ENCODE data around the gene GPC2.
A peak's percentile ranks its signal among the peaks of the same experiment; 100 is the strongest.
"Not testable (repeated sequence)": the region's sequence is repeated elsewhere in the genome, so short reads cannot be mapped to it uniquely, and the experiment has no call there.

GPC2 gene

DNA sequence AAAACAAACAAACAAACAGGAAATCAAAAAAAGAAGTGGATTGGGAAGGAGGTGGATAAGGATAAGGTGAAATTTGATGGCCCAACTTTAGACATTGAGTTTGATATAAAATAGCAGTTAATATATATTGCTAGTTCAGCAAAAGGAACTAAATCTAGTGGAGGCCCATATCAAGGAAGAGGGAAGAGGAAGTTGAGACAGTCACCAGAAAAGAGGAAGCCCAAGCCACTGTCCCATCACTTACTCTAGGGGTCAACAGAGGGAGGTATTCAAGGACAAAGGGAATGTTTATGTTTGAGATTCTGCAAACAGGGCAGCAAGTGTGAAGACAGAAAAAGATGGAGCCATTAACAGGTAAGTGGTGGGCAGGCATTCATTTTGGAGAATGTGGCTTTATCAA lies 24.8 kb downstream of the GPC2 start:
- DNase-seq (ENCODE audit: low read depth, low spot score) = no peak

DNA sequence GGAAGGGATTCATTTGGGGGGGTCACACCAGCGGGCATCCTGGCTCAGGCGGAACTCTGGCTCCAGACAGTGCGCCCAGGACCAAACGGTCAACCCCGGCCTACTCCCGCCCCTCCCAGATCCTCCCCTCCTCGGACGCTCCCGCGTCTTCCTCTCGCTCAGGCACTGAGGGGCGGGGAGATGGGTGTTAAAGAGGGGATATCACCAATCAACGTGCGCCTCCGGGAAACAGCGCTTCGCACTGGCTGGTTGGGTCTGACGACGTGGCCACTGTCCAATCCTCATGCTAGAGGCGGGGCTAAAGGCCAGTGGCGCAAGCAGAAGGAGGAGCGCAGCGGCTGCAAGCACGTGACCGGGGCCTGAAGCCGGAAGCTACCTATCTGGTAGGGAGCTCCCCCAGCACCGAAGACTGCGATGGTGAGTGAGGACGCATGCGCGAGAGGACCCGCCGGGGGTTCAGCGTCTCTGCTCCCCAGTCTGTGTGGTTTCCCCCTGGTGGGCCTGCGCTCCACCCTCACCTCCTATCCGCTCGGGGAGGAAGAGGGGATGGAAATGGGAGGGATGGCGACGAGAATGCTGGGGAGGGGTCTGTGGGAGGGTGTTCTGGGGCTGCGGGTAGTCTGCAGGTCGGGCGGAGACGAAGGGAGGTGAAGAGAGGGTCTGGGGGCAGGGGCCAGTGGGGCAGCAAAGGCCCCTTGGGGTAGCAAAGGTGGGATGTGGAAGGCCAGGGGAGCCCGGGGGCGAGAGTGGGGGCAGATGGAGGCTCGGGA lies 28.4 kb downstream of the GPC2 start, which contains the start of gene LAMTOR4:
Gene LAMTOR4 (plus strand): TSS at position 360 of the 770 bp plus-strand sequence. CDS start 55 bp downstream, at position 415.
- peak; percentile 96 for DNase-seq (ENCODE audit: low read depth, low spot score)

GRCh38 chr7:100148225-100148558 lies 29.0 kb downstream of the GPC2 start:
- DNase-seq (ENCODE audit: low read depth, low spot score) = no peak

DNA sequence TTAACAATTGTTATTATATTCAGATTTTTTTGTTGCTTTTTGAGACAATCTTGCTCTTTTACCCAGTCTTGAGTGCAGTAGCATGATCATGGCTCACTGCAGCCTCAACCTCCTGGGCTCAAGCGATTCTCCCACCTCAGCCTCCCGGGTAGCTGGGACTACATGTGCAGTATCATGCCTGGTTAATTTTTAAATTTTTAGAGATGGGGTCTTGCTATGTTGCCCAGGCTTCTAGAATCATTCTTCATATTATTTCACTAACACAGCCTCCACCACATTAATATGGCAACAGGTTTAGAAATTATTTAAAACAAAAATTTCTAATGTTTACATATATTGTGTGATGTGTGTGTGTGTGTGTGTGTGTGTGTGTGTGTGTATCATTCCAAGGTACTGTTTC lies 29.9 kb downstream of the GPC2 start:
- no peak for DNase-seq (ENCODE audit: low read depth, low spot score)

DNA sequence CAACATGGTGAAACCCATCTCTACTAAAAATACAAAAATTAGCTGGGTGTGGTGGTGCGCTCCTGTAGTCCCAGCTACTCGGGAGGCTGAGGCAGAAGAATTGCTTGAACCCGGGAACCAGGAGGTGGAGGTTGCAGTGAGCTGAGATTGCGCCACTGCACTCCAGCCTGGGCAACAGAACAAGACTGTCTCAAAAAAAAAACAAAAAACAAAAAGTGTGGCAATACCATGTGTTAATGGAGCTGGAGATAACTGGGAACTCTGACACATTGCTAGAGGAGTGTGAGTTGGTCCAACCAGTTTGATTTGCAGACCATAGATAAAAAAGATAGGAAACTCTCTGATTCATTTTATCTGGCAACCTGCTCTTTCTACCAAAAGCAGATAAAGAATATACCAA lies 30.8 kb downstream of the GPC2 start:
- DNase-seq (ENCODE audit: low read depth, low spot score) = not testable (repeated sequence)

GRCh38 chr7:100142461-100142860 lies 34.7 kb downstream of the GPC2 start:
- DNase-seq (ENCODE audit: low read depth, low spot score) = no peak

- no peak for DNase-seq (ENCODE audit: low read depth, low spot score)
Measured at GRCh38 chr7:100141555-100141949, 35.6 kb downstream of the GPC2 start.

DNA sequence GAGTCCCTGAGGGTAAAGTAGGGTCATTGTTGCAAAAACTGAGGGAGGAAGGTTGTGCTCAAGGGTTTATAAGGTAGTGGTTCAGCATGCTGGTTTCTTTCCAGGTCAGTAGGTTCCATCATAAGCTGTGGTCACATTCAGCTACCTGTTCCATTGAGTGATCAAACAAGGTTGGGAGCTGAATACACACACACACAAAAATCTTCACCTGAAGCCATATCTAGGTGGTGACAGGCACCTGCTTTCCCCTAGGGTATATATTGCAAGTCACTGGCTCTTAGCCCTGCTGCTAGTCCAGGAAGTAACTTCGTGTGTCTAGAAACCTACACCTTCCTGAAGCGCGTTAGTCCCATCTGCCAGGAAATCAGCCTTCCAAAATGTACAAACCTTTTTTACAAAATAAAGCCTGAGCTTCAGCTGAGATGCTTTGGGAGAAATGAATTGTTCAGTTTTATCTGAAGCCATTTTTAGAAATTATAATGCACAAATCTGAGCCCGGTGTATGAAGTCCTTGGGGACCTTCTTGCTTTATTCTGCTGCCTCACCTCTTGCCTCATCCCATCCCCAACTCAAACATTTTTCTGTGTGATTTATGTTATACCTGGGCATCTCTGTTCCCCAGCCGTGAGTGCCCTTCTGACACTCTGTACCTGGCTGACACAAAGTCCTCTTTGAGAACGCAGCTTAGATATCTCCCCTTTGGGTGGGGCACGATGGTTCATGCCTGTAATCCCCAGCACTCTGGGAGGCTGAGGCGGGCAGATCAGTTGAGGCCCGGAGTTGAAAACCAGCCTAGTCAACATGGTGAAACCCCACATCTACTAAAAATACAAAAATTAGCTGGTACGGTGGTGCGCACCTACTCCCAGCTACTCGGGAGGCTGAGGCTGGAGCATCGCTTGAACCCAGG lies 39.1 kb downstream of the GPC2 start:
- DNase-seq (ENCODE audit: low read depth, low spot score) = no peak

- peak; percentile 40 for DNase-seq (ENCODE audit: low read depth, low spot score)
Measured at GRCh38 chr7:100132697-100133151, 44.5 kb downstream of the GPC2 start.

GRCh38 chr7:100132126-100132525 lies 45.1 kb downstream of the GPC2 start:
- no peak for DNase-seq (ENCODE audit: low read depth, low spot score)

- DNase-seq (ENCODE audit: low read depth, low spot score) = peak; percentile 66
Measured at GRCh38 chr7:100130608-100131453, 46.4 kb downstream of the GPC2 start.

DNA sequence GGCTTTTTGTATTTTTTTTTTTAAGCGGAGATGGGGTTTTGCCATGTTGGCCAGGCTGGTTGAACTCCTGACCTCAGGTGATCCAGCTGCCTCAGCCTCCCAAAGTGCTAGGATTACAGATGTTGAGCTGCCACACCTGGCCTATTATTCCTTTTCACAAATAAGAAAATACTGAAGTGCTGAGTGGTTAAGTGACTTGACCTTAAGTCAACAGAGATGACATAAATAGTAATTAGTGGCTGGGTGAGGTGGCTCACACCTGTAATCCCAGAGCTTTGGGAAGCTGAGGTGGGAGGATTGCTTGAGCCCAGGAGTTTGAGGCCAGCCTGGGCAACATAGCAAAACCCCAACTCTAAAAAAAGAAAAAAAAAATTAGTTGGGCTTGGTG lies 47.0 kb downstream of the GPC2 start:
- DNase-seq (ENCODE audit: low read depth, low spot score) = not testable (repeated sequence)

- DNase-seq (ENCODE audit: low read depth, low spot score) = no peak
Measured at GRCh38 chr7:100128637-100128963, 48.6 kb downstream of the GPC2 start.

DNA sequence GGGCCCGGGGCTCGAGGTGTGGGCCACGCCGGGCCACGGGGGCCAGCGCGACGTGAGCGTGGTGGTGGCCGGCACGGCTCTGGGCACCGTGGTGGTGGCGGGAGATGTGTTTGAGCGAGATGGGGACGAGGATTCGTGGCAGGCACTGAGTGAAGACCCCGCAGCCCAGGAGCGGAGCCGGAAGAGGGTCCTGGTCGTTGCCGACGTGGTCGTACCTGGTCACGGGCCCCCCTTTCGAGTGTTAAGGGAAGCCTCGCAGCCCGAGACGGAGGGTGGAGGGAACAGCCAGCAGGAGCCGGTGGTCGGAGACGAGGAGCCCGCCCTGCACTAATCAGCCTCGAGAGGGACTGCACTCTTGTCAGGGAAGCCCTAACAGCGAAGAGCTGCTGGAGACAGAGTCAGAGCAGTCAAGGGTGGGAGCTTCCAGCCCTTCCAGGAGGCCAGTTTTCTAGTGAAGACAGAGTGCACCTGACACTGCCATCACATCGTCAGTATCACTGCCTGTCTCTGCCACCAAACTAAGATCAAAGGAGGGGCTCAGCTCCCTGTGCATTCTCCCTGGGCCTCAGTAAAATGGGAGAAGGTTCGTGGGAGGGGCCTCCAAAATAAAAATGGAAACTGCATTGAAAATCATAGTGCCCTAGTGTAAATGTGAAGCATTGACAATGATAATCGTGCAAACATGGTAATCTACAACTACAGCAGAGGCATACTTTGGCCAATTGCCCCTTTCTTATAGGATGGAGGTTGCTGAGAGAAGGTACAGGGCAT lies 49.1 kb downstream of the GPC2 start:
- no peak for DNase-seq (ENCODE audit: low read depth, low spot score)

GRCh38 chr7:100126931-100127865 lies 50.0 kb downstream of the GPC2 start, which contains the start of gene MBLAC1:
Gene MBLAC1 (plus strand): TSS chr7:100126967. CDS start chr7:100127396, 429 bp downstream.
- DNase-seq (ENCODE audit: low read depth, low spot score) = peak; percentile 82

DNA sequence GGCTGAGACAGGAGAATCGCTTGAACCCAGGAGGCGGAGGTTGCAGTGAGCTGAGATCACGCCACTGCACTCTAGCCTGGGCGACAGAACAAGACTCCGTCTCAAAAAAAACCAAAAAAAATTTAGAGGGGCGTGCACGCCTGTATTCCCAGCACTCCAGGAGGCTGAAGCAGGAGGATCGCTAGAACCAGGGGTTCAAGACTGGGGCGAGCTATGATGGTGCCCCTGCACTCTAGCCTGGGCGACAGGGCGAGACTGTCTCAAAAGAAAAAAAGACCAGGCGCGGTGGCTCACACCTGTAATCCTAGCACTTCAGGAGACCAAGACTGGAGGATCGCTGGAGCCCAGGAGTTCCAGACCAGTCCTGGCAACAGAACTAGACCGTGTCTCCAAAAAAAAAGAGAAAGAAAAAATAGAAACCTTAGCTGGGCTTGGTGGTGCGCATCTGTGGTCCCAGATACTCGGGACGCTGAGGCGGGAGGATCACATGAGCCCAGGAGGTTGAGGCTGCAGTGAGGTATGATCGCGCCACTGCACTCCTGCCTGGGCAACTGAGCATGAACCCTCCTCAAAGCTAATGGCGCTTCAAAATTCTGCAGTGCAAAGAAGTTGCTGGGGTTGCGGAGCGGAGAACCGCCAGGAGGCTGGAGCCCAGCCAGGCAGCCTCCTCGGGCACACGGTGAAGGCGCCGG lies 50.8 kb downstream of the GPC2 start:
- DNase-seq (ENCODE audit: low read depth, low spot score) = no peak

DNA sequence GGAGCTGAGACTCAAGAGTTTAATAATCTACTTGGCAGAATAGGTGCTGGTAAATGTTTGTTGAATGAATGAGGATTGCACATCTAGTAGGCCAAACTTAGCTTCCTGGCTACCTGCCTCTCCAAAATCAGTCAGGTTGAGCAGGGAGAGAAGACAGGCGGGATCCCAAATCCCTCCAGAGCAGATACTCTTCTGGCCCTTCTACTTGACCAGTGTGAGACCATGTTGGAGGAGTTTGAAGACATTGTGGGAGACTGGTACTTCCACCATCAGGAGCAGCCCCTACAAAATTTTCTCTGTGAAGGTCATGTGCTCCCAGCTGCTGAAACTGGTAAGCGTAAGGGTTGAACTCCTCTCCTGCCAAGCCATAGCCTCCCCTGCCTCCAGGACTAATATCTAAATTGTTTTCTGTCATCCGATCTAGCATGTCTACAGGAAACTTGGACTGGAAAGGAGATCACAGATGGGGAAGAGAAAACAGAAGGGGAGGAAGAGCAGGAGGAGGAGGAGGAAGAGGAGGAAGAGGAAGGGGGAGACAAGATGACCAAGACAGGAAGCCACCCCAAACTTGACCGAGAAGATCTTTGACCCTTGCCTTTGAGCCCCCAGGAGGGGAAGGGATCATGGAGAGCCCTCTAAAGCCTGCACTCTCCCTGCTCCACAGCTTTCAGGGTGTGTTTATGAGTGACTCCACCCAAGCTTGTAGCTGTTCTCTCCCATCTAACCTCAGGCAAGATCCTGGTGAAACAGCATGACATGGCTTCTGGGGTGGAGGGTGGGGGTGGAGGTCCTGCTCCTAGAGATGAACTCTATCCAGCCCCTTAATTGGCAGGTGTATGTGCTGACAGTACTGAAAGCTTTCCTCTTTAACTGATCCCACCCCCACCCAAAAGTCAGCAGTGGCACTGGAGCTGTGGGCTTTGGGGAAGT lies 52.6 kb downstream of the GPC2 start:
- no peak for DNase-seq (ENCODE audit: low read depth, low spot score)

DNA sequence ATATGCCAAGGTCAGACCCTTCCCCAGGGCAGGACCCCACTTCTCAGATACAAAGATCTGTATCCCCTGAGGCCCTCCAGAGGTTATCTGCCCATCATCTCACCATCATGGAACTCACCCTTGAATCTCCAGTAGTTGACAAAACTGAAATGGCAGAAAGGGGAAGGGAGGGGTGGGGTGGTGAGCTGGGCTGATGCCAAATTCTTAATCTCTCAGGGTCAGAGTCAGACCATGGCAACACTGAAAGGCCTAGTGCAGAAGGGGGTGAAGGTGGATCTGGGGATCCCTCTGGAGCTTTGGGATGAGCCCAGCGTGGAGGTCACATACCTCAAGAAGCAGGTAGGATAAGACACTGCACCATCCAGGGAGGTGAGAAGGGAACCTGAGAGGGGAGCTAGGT lies 54.6 kb downstream of the GPC2 start:
- no peak for DNase-seq (ENCODE audit: low read depth, low spot score)
